Femur (tissue), 1 donor: Measurements from ENCODE around the gene CACNA1H.
"Not testable (repeated sequence)": the region's sequence is repeated elsewhere in the genome, so short reads cannot be mapped to it uniquely, and the experiment has no call there.

Experiments
- DNase-seq: peaks from one replicate; pipeline ENCODE4 v3.0.0-alpha.2; 2017

Gene CACNA1H

DNA sequence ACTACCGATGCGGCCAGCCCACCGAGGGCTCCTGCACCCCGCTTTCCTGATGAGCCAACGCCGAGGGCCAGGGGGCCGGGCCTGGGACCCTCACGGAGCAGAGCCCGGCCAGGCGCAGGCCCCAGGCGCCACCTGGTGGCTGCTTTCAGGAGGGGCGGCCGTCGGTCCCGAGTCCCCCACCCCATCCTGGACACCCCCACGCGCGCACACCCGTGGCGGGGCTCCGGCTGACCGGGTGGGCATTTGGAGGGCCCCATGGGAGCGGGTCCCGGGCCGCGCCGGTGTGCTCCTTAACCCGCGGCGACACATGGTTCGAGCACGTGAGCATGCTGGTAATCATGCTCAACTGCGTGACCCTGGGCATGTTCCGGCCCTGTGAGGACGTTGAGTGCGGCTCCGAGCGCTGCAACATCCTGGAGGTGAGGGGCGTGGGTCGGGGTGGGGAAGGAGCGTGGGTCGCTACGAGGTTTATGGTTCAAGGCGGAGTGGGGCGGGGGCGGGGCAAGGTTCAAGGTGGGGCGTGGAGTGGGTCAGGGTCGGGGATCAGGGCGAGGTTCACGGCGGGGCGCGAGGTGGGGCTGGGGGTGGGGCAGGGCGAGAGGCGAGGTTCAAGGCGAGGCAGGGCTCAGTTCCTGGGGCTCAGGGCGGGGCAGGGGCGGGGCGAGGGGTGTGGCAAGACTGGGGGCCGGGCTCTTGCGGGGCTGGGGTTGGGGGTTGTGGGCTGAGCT is 41.9 kb downstream of the CACNA1H start:
- no peak for DNase-seq

DNA sequence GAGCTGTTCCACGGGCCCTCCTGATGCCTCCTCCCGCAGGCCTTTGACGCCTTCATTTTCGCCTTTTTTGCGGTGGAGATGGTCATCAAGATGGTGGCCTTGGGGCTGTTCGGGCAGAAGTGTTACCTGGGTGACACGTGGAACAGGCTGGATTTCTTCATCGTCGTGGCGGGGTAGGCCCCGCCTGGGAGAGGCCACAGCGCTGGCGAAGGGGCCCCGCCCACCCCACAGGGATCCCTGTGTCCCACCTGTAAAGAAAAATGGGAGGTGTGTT is 42.4 kb downstream of the CACNA1H start:
- DNase-seq = no peak

DNA sequence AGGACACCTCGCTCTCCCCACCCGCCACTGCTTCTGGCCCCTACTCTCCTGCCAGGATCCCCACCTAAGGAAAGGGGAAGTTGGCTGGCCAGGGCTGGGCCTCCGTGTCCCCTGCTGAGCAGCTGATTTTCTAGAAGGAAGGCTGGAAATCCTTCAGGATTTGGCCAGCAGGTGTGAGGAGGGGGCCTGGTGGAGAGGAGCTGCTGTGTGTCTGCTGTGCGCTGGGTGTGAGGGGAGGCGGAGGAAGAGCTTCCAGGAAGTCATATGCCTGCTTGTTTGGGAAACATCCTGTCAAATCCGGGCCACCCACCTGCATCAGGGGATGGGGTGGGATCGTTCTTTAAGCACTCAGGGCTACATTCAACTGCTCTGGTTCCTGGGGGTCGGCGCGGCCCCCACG is 43.6 kb downstream of the CACNA1H start:
- DNase-seq = no peak

DNA sequence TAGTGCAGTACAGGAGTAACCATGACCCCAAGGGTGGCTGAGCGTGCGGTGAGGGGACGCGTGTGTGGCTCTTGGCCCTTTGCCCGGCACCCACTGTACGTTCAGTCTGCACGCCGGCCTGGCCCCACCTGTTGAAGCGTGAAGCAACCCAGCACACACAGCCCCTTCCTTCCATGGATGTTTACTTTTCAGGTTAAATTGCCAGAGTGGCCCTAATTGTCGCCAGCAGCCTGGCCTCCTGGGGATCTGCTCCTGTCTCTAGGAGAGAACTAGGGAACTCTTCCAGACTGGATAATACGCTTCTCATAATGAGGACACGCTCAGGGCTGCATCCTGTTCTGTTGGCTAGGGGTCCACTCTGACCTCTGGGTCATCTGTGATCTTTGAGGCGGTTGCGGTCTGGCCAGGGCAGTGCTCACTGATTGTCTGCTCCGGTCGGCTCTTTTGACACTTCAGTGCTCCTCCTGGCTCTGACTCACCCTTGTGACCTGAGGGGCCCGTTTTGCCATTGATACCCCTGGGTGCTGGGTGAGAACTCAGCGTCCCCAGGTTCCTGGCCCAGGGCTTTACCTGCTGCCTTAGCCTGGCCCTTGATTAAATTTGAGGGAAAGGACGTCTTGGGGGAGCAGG is 44.4 kb downstream of the CACNA1H start:
- DNase-seq = no peak

DNA sequence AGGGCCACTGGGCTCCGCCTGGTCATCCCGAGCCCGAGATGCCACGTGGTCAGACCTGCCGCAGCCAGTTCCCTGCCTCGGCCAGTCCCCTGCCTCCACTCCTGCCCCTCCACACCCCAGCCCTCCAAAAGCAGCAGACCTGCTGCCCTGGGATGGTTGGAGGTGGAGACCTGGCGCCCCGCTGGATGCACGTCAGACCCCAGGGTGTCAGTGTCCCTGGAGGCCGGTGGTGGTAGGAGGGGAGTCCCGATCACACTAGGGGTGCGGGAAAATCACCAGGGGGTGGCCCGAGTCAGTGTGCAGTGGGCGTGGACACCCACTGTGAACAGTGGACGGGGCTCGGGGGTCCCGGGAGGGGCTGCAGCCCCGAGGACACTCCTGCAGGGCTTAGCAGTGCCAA is 45.3 kb downstream of the CACNA1H start:
- no peak for DNase-seq

DNA sequence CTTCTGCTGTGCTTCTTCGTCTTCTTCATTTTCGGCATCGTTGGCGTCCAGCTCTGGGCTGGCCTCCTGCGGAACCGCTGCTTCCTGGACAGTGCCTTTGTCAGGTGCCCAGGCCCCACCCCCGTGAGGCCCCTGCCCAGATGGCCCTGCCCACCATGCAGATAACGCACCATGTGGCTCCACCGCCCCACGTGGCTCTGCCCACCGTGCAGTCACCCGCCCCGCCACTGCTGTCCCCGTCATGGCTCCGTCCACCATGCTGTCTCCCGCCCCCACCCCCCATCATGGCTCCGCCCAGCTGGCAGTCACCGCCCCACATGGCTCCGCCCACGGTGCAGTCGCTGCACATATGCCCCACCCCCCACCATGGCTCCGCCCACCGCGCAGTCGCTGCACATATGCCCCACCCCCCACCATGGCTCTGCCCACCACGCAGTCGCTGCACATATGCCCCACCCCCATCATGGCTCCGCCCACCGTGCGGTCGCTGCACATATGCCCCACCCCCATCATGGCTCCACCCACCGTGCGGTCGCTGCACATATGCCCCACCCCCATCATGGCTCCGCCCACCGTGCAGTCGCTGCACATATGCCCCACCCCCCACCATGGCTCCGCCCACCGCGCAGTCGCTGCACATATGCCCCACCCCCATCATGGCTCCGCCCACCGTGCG is 45.9 kb downstream of the CACNA1H start:
- DNase-seq = not testable (repeated sequence)

DNA sequence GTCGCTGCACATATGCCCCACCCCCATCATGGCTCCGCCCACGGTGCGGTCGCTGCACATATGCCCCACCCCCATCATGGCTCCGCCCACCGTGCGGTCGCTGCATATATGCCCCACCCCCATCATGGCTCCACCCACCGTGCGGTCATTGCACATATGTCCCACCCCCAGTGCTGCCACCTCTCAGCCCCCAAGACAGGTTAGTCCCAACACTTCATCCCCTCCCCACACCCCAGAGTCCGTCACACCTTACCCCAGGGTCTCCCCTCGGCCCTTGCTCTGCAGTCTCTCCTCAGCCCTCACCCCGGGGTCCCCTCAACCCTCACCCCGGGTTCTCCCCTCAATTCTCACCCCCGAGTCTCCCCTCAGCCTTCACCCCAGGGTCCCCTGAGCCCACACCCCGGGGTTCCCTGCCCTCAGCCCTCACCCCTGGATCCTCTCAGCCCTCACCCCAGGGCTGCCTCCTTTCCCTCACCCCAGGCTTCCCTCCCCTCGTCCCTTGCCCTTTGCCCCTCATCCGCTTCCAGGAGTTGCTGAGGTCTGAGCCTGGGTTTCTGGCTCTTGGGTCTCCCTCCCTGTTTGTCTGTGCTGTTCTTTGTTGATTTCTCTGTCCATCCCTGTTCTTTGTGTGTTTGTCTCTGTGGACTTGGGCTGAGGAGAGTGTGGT is 46.6 kb downstream of the CACNA1H start:
- no peak for DNase-seq

DNA sequence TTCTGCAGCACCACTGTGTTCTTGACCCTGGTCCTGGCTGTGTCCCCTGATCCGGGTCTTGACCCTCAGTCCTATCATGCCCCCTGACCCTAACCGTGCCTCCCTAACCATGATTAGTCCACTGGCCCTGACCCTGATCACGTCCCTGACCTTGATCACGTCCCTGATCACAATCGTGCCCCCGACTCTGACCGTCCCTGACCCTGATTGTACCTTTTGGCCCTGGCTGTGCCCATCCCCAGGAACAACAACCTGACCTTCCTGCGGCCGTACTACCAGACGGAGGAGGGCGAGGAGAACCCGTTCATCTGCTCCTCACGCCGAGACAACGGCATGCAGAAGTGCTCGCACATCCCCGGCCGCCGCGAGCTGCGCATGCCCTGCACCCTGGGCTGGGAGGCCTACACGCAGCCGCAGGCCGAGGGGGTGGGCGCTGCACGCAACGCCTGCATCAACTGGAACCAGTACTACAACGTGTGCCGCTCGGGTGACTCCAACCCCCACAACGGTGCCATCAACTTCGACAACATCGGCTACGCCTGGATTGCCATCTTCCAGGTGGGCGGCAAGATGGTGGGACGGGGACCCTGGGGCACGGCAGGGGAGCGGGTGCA is 47.2 kb downstream of the CACNA1H start:
- DNase-seq = no peak

DNA sequence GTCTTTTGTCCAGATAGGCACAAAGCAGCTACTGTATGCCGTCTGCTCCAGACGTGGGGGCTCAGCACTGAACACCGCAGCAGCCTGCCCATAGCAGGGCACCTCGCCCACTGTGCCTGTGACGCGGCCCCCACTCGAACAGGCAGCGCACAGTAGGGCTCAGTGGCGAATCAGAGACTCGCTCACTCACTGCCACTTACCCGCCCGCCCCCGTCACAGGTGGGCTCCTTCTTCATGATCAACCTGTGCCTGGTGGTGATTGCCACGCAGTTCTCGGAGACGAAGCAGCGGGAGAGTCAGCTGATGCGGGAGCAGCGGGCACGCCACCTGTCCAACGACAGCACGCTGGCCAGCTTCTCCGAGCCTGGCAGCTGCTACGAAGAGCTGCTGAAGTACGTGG is 48.5 kb downstream of the CACNA1H start:
- no peak for DNase-seq

DNA sequence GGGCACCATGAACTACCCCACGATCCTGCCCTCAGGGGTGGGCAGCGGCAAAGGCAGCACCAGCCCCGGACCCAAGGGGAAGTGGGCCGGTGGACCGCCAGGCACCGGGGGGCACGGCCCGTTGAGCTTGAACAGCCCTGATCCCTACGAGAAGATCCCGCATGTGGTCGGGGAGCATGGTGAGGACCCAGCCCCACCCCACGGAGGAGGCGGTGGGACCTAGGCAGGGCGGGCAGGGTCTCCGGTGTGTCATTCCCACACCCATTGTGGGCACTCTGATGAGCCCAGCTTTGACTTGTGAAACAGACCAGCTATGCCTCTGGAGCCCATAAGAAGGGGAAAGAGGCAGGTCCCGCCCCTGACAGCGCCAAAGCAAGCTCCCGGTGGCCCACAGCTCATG is 49.4 kb downstream of the CACNA1H start:
- no peak for DNase-seq

DNA sequence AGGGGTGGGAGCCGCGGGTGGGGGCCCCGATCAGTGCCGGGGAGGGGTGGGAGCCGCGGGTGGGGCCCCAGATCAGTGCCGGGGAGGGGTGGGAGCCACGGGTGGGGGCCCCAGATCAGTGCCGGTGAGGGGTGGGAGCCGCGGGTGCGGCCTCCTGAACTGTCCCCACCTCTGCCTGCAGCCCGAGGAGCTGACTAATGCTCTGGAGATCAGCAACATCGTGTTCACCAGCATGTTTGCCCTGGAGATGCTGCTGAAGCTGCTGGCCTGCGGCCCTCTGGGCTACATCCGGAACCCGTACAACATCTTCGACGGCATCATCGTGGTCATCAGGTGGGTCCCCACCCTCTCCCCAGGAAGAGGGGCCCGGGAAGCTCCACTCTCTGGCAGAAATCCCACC is 52.0 kb downstream of the CACNA1H start:
- no peak for DNase-seq

DNA sequence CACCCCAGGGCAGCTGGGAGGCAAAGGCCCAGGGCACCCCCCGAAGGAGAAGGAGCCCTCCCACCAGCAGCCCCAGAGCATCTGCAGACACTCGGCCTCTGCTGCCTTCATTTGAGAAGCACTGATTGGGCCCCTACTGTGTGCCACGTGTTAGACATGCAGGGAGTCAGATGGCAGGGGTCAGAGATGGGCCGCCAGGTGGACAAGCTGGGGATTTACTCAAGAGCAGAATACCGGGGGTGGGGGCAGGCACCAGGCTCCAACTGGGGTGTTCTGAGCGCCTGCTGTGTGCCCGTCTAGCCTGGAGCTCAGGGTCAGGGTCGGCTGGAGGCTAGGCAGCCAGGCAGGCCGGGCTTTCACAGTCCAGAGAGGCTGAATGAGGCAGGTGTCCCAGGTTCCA is 53.4 kb downstream of the CACNA1H start:
- DNase-seq = no peak

DNA sequence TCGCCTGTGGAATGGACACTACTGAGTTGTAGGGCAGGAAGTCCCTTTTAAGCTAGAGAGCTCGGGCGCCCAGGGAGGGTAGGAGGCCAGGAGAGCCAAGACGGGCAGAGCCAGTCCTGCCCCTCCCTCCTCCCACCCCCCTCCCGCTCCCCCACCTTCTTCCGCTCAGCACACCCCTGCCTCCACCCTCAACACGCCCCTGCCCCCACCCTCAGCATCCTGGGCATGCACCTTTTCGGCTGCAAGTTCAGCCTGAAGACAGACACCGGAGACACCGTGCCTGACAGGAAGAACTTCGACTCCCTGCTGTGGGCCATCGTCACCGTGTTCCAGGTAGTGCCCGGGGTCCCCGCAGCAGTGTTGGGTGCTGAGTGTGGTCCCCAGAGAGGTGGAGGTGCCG is 53.9 kb downstream of the CACNA1H start:
- no peak for DNase-seq

DNA sequence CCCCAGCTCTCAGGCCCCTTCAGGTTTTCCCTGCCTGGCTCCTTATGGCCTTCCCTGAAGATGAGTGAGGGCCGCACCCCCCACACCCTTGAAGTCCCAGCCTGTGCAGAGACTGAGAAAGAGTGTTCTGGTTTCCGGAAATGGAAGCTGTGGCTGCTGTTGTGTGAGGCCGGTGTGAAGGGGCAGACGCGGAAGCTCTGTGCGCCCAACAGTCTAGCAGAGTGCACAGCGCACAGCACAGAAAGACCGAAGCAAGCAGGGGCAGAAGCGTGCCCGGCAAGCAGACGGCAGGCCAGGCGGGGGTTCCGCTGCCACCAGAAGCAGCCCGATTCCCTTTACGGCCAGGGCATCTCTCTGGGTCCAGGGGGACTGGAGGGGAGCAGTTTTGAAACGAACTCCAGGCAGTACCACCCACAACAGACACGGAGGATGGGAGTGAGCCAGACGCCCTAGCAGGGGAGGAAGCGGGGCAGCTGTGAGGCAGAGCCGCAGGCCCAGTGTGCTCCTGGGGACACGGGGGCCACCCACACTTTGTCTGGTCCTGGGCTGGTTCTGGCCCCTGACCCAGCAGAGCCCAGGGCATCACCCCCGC is 55.4 kb downstream of the CACNA1H start:
- DNase-seq = no peak

DNA sequence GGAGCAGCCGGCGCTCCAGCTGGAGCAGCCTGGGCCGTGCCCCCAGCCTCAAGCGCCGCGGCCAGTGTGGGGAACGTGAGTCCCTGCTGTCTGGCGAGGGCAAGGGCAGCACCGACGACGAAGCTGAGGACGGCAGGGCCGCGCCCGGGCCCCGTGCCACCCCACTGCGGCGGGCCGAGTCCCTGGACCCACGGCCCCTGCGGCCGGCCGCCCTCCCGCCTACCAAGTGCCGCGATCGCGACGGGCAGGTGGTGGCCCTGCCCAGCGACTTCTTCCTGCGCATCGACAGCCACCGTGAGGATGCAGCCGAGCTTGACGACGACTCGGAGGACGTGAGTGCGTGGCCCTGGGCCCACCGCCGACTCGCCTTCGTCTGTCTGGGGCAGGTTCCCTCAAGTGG is 56.2 kb downstream of the CACNA1H start:
- no peak for DNase-seq

DNA sequence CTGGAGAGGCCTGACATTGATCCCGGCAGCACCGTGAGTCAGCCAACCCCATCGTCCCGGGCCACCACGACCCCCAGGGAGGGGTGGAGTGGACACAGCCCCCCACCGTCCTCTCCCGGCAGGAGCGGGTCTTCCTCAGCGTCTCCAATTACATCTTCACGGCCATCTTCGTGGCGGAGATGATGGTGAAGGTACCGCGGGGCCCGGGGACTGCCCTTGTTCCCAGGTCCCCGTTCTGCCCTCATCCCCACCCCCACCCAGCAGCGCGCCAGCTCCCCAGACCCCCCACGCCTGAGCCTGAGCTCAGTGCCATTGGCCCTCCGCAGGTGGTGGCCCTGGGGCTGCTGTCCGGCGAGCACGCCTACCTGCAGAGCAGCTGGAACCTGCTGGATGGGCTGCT is 57.6 kb downstream of the CACNA1H start:
- no peak for DNase-seq

DNA sequence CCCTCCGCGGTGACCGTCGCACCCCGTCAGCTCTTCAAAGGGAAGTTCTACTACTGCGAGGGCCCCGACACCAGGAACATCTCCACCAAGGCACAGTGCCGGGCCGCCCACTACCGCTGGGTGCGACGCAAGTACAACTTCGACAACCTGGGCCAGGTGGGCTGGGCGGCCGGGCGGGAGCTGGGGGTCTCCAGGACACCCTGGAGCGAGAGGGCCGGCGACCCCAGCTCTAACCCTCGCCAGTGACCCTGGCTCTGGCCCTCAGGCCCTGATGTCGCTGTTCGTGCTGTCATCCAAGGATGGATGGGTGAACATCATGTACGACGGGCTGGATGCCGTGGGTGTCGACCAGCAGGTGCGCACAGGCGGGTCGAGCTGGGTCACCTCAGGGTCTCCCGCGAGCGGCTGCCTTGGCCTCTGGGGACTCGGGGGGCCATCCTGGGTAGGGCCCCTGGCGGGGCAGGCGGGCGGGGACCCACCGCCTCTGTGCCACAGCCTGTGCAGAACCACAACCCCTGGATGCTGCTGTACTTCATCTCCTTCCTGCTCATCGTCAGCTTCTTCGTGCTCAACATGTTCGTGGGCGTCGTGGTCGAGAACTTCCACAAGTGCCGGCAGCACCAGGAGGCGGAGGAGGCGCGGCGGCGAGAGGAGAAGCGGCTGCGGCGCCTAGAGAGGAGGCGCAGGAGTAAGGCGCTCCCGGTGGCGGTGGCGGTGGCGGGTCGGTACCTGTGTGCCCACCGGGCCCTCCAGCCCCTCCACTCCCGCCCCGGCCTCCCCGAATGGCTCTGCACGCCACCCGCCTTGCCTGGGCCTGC is 58.8 kb downstream of the CACNA1H start:
- no peak for DNase-seq

DNA sequence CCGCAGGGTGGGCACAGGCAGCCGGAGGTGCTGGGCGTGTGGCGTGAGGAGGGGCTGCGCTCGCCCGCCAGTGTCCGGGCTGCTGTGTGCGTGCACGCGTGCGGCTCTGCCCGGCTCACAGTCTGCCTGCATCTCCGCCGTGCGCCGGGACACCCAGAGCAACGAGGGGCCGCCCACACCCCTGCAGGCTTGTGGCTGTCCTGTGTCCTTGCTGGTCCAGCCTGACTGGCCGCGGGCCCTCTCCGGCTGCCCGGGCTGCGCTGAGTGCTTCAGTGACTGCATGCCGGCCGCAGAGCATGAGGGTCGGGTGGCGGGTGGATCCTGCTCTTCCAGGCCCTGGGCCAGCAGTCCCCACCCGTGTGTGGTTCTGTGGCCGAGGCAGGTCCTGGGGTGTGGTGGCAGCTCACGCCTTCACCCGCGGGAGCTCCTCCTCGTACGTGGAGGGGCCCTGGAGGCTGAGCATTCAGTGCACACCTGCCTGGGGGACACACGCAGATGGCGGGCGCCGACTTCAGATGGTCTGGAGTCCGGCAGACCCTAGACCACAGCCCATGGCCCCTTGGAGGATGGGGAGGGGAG is 59.8 kb downstream of the CACNA1H start:
- no peak for DNase-seq

DNA sequence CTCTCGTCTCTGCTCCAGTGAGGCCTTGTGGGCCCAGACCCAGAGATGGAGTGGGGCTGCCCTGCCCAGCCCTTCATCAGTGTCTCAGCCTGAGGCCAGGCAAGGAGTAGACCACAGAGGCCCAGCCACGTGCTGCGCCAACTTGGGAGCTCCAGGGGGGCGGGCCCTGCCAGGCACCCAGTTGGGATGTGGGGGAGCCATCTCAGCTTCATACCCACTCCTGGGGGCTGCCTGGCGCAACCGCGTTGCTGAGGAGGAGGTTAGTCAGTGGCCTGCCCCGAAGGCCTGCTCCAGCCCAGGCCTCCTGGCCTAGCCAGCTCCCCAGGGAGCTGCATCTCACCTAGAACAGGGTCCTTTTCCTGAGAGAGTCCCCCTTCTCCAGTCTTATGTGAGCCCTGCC is 60.3 kb downstream of the CACNA1H start:
- no peak for DNase-seq

DNA sequence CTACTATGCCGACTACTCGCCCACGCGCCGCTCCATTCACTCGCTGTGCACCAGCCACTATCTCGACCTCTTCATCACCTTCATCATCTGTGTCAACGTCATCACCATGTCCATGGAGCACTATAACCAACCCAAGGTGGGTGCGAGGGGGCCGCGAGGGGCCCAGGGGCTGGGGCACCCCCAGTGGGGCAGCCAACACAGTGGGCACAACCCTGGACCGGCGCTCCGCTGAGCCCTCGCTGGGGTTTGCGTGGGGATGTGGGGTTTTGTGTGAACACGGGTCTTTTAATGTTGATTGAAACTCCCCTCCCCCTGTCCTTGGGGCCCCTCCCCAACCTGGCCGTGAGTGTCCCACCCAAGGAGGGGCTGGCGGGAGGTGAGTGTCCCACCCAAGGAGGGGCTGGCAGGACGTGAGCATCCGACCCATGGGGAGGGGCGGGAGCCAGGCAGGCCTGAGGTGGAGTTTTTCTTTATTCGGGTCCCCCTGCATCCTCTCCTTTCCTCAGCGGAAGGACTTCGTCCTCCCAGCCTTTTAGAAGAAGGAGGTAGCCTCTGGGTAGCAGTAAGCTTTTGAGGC is 61.0 kb downstream of the CACNA1H start:
- no peak for DNase-seq

DNA sequence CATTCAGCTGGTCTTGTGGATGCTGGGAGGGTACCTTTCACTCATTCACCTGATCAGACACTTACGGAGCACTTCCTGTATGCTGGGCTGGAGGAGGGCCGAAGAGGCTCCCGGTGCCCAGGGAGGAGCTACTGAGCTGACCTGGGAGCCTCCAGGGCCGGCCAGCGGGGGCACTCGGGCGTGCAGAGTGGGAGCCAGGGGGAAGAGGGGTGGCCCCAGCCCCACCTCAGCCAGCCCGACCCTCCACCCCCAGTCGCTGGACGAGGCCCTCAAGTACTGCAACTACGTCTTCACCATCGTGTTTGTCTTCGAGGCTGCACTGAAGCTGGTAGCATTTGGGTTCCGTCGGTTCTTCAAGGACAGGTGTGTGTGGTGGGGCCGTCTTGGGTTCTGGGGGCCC is 61.8 kb downstream of the CACNA1H start:
- no peak for DNase-seq
